HFFc6 (cell line): Measurements from ENCODE around the gene FAM222A. TPM values are rescaled to one million over a fixed set of nuclear protein-coding genes. Genes with fewer than 3 reads are reported as not detected.

Source experiments
- DNase-seq: peaks from one replicate; pipeline ENCODE4 v3.0.0-alpha.2; 2018
- H3K27ac Mint-ChIP-seq: 2 replicates; pipeline ENCODE4 v1.8.0; 2020; ENCODE audit warnings: mild to moderate bottlenecking, mixed read lengths
- H3K27me3 Mint-ChIP-seq: 2 replicates; pipeline ENCODE4 v1.8.0; 2021; ENCODE audit warnings: mild to moderate bottlenecking, moderate library complexity, mixed read lengths; ENCODE audit not compliant: insufficient read depth
- H3K36me3 Mint-ChIP-seq: 2 replicates; pipeline ENCODE4 v1.8.0; 2021; ENCODE audit warnings: low read depth, mixed read lengths
- H3K4me1 Mint-ChIP-seq: 2 replicates; pipeline ENCODE4 v1.8.0; 2020; ENCODE audit warnings: low read depth, mixed read lengths
- H3K4me3 Mint-ChIP-seq: 2 replicates; pipeline ENCODE4 v1.8.0; 2020; ENCODE audit warnings: mild to moderate bottlenecking, moderate library complexity, mixed read lengths
- H3K9me3 Mint-ChIP-seq: 2 replicates; pipeline ENCODE4 v1.8.0; 2020; ENCODE audit warnings: mild to moderate bottlenecking, mixed read lengths
- total RNA-seq, 6 experiments: library from RNA; stranded (reverse); fragmentation: NEBNext Ultra II Directional; extraction: Animal tissue kit (Norgen Biotek cat#: 25700); gene quantifications; 2 replicates in 1 of 6; 3 replicates in 5 of 6; pipeline ENCODE4 v1.2.3, GENCODE V29; 2021
- TF ChIP-seq, protein P1 (sequence below): fragments of 200-600 bp; sonication (generic); IDR thresholded peaks from 2 replicates; pipeline ENCODE4 v1.5.0; 2021; ENCODE audit warnings: antibody characterized with exemption, mild to moderate bottlenecking

The FAM222A gene
- total RNA-seq, 6 experiments from 2014 or later = 0.46 to 0.65 (median 0.64) TPM

DNA sequence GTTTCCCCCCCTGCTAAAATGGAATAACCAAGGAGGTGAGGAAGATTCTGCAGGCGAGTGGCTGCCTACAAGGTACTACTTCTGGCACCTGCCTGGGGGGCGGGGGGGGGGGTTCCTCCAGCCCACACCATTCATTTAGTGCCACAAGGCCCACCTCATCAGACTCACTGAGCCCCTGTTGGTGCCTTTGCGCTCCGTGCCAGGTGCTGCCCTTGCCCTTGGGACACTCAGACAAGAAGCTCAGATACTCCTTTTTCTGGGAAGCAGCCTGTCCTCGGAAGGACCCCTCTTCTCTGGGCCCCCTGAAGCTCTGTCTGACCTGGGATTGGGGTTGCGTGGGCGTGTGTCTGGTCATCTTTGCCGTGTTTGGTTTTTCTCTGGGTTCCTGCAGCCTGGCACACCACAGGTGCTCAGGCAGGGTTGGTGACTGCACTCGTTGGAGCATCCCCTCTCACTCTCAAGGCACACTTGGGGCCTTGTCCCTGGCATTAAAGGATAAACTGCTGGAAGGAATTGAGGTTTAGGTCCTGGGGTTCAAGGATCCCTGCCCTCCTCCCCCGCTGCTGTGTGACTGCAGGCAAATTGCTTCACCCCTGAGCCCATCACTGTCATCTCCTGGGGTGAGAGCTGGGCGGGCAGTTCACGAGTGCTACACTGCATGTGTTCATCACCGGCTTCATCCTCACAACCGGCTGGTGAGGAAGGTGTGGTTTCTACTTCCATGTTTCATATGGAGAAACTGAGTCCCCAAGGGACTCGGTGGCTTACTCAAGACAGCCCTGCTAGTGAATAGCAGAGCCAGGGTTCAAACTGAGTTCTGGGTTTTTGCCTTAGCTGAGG lies 16.9 kb downstream of the FAM222A start:
- no peaks in the 10 kb centered on the region for H3K4me1 Mint-ChIP-seq
- no peaks in the 10 kb centered on the region for H3K36me3 Mint-ChIP-seq
- H3K27me3 Mint-ChIP-seq = peaks cover 62% of the 10 kb centered on the region
- no peak overlapping the region for H3K4me3 Mint-ChIP-seq
- no peak for DNase-seq
- no peaks in the 10 kb centered on the region for H3K9me3 Mint-ChIP-seq
- TF ChIP-seq, protein P1, sequence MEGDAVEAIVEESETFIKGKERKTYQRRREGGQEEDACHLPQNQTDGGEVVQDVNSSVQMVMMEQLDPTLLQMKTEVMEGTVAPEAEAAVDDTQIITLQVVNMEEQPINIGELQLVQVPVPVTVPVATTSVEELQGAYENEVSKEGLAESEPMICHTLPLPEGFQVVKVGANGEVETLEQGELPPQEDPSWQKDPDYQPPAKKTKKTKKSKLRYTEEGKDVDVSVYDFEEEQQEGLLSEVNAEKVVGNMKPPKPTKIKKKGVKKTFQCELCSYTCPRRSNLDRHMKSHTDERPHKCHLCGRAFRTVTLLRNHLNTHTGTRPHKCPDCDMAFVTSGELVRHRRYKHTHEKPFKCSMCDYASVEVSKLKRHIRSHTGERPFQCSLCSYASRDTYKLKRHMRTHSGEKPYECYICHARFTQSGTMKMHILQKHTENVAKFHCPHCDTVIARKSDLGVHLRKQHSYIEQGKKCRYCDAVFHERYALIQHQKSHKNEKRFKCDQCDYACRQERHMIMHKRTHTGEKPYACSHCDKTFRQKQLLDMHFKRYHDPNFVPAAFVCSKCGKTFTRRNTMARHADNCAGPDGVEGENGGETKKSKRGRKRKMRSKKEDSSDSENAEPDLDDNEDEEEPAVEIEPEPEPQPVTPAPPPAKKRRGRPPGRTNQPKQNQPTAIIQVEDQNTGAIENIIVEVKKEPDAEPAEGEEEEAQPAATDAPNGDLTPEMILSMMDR = no peak
- H3K27ac Mint-ChIP-seq = no peak overlapping the region

GRCh38 chr12:109731231-109731731 lies 17.7 kb downstream of the FAM222A start:
- no peak for DNase-seq
- TF ChIP-seq, protein P1 = no peak

GRCh38 chr12:109731806-109732205 lies 18.2 kb downstream of the FAM222A start:
- Mint-ChIP-seq H3K27me3 (peaks cover 63% of the 10 kb centered on the region), H3K4me1 (no peaks in the 10 kb centered on the region), H3K9me3 (no peaks in the 10 kb centered on the region), H3K27ac (no peak overlapping the region), H3K4me3 (no peak overlapping the region), H3K36me3 (no peaks in the 10 kb centered on the region)
- no peak for DNase-seq
- TF ChIP-seq, protein P1 = no peak

More at GRCh38 chr12:109731231-109731731, 17.7 kb downstream of the FAM222A start:
- no peak overlapping the region for H3K27ac Mint-ChIP-seq
- no peaks in the 10 kb centered on the region for H3K9me3 Mint-ChIP-seq
- H3K4me3 Mint-ChIP-seq = no peak overlapping the region
- peaks cover 64% of the 10 kb centered on the region for H3K27me3 Mint-ChIP-seq
- no peaks in the 10 kb centered on the region for H3K4me1 Mint-ChIP-seq
- no peaks in the 10 kb centered on the region for H3K36me3 Mint-ChIP-seq

GRCh38 chr12:109732321-109733305 lies 19.0 kb downstream of the FAM222A start:
- H3K4me1 Mint-ChIP-seq = no peaks in the 10 kb centered on the region
- peaks cover 60% of the 10 kb centered on the region for H3K27me3 Mint-ChIP-seq
- H3K4me3 Mint-ChIP-seq = no peak overlapping the region
- no peaks in the 10 kb centered on the region for H3K9me3 Mint-ChIP-seq
- no peak for DNase-seq
- no peaks in the 10 kb centered on the region for H3K36me3 Mint-ChIP-seq
- TF ChIP-seq, protein P1 = no peak
- no peak overlapping the region for H3K27ac Mint-ChIP-seq

- Mint-ChIP-seq H3K9me3 (no peaks in the 10 kb centered on the region), H3K36me3 (no peaks in the 10 kb centered on the region), H3K4me3 (no peak overlapping the region), H3K27me3 (peaks cover 48% of the 10 kb centered on the region), H3K27ac (no peak overlapping the region), H3K4me1 (peaks cover 11% of the 10 kb centered on the region)
- no peak for DNase-seq
- TF ChIP-seq, protein P1 = no peak
Measured at GRCh38 chr12:109734219-109735000, 20.8 kb downstream of the FAM222A start.
